Prostate gland (tissue), 2 donors: ENCODE results near the gene TM9SF2.

Source experiments
- CTCF ChIP-seq, 4 experiments: fragments of 200-600 bp in 2 of 4; fragments of 450-650 bp in 2 of 4; sonication (generic) in 2 of 4; IDR thresholded peaks; 1 replicate in 3 of 4; 2 replicates in 1 of 4; pipeline ENCODE4 v1.5.1; 2016 to 2019; ENCODE audit warnings: antibody characterized with exemption in 4 of 4, mild to moderate bottlenecking in 2 of 4, moderate library complexity in 2 of 4
- POLR2A ChIP-seq: fragments of 450-650 bp; IDR thresholded peaks from one replicate; pipeline ENCODE4 v1.6.1; 2016; ENCODE audit warnings: antibody characterized with exemption, mild to moderate bottlenecking

DNA sequence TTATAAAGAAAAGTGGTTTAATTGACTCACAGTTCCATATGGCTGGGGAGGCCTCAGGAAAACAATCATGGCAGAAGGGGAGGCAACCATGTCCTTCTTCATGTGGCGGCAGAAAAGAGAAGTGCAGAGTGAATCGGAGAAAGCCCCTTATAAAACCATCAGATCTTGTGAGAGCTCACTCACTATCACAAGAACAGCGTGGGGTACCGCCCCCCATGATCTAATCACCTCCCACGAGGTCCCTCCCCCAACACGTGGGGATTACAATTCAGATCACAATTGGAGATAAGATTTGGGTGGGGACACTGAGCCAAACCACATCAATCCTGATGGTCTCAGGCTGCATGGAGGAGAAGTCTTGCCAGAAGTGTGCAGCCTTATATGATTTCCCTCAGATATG, 26.0 kb downstream of the TM9SF2 start:
- no peak for TF ChIP-seq CTCF (IDR thresholded peaks at IDR 0.05)
- no peak for TF ChIP-seq POLR2A
